ENCODE measurements around the gene GSTM5.
A peak's percentile ranks its signal among the peaks of the same experiment; 100 is the strongest.
"Not testable (repeated sequence)": the region's sequence is repeated elsewhere in the genome, so short reads cannot be mapped to it uniquely, and the experiment has no call there.

The GSTM5 gene

GRCh38 chr1:109726728-109727373, 14.8 kb downstream of the GSTM5 start:
- DNase-seq (ENCODE audit: low read depth in 2 of 3, low spot score in 1 of 3) = no peak

GRCh38 chr1:109728870-109729269, 16.8 kb downstream of the GSTM5 start:
- no peak for DNase-seq (ENCODE audit: low read depth in 2 of 3, low spot score in 1 of 3)

- no peak for DNase-seq (ENCODE audit: low read depth in 2 of 3, low spot score in 1 of 3)
These were observed 18.6 kb downstream of the GSTM5 start for GRCh38 chr1:109730666-109731065.

GRCh38 chr1:109732390-109732881, 20.4 kb downstream of the GSTM5 start:
- DNase-seq (ENCODE audit: low read depth in 2 of 3, low spot score in 1 of 3) = no peak

- no peak for DNase-seq (ENCODE audit: low read depth in 2 of 3, low spot score in 1 of 3)
These were observed 21.3 kb downstream of the GSTM5 start for GRCh38 chr1:109733236-109733870.

- DNase-seq (ENCODE audit: low read depth in 2 of 3, low spot score in 1 of 3) = peak; percentile 61 to 89 (median 75)
These were observed 27.9 kb downstream of the GSTM5 start for GRCh38 chr1:109739738-109740614.

GRCh38 chr1:109740615-109741373, 28.7 kb downstream of the GSTM5 start, which contains the start of gene GSTM3:
Gene GSTM3, minus strand, starts transcription at chr1:109741038. Its CDS starts 751 bp downstream, at chr1:109740287.
- DNase-seq (ENCODE audit: low read depth in 2 of 3, low spot score in 1 of 3) = no peak

- not testable (repeated sequence) for DNase-seq (ENCODE audit: low read depth in 2 of 3, low spot score in 1 of 3)
These were observed 36.3 kb downstream of the GSTM5 start for GRCh38 chr1:109748311-109748710.

- no peak for DNase-seq (ENCODE audit: low read depth in 2 of 3, low spot score in 1 of 3)
These were observed 37.2 kb downstream of the GSTM5 start for GRCh38 chr1:109749221-109749620.

- DNase-seq (ENCODE audit: low read depth in 2 of 3, low spot score in 1 of 3) = no peak
These were observed 38.3 kb downstream of the GSTM5 start for GRCh38 chr1:109750241-109750882.

- DNase-seq (ENCODE audit: low read depth in 2 of 3, low spot score in 1 of 3) = no peak
These were observed 38.9 kb downstream of the GSTM5 start for GRCh38 chr1:109750920-109751319.

- DNase-seq (ENCODE audit: low read depth in 2 of 3, low spot score in 1 of 3) = no peak
These were observed 39.6 kb downstream of the GSTM5 start for GRCh38 chr1:109751531-109752260.

GRCh38 chr1:109754738-109755137, 42.7 kb downstream of the GSTM5 start:
- no peak for DNase-seq (ENCODE audit: low read depth in 2 of 3, low spot score in 1 of 3)

GRCh38 chr1:109756325-109756724, 44.3 kb downstream of the GSTM5 start:
- DNase-seq (ENCODE audit: low read depth in 2 of 3, low spot score in 1 of 3) = not testable (repeated sequence)

GRCh38 chr1:109756848-109757521, 44.9 kb downstream of the GSTM5 start:
- no peak for DNase-seq (ENCODE audit: low read depth in 2 of 3, low spot score in 1 of 3)

GRCh38 chr1:109757936-109758786, 46.1 kb downstream of the GSTM5 start:
- DNase-seq (ENCODE audit: low read depth in 2 of 3, low spot score in 1 of 3) = no peak

GRCh38 chr1:109759513-109760334, 47.7 kb downstream of the GSTM5 start:
- no peak for DNase-seq (ENCODE audit: low read depth in 2 of 3, low spot score in 1 of 3)

Data from stimulated activated CD4-positive, alpha-beta T cell treated with anti-CD3 and anti-CD28 coated beads, Interleukin-12 subunit alpha, Interleukin-12 subunit beta, amount 100 ng/mL, for 48 hours (primary cell).